C4-2B (cell line): ENCODE measurements around the gene CYYR1.

Experiments used
- ZFX ChIP-seq: fragments of 450-650 bp; IDR thresholded peaks from 2 replicates; pipeline ENCODE4 v1.6.1; 2017
- TF ChIP-seq, protein P1 (sequence below): fragments of 450-650 bp; conservative IDR thresholded peaks from 2 replicates; pipeline ENCODE4 v1.5.1; 2017; ENCODE audit warnings: mild to moderate bottlenecking

DNA sequence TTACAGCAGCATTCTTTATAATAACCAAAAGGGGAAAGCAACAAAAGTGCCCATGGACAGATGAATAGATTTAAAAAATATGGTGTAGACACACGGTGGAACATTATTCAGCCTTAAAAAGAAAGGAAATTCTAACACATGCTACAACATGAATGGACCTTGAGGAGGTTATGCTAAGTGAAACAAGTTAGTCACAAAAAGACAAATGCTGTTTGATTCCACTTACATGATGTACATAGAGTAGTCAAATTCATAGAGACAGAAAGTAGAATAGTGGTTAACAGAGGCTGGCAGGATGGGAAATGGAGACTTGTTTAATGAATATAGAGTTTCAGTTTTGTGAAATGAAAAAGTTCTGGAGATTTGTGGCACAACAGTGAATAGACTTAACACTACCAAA, 151.4 kb downstream of the CYYR1 start:
- TF ChIP-seq, protein P1, sequence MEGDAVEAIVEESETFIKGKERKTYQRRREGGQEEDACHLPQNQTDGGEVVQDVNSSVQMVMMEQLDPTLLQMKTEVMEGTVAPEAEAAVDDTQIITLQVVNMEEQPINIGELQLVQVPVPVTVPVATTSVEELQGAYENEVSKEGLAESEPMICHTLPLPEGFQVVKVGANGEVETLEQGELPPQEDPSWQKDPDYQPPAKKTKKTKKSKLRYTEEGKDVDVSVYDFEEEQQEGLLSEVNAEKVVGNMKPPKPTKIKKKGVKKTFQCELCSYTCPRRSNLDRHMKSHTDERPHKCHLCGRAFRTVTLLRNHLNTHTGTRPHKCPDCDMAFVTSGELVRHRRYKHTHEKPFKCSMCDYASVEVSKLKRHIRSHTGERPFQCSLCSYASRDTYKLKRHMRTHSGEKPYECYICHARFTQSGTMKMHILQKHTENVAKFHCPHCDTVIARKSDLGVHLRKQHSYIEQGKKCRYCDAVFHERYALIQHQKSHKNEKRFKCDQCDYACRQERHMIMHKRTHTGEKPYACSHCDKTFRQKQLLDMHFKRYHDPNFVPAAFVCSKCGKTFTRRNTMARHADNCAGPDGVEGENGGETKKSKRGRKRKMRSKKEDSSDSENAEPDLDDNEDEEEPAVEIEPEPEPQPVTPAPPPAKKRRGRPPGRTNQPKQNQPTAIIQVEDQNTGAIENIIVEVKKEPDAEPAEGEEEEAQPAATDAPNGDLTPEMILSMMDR: no peak
- no peak for TF ChIP-seq ZFX
